MM.1S (cell line): ENCODE results near the gene AAR2.

Experiments
- DNase-seq: peaks from one replicate; pipeline ENCODE4 v3.0.0-alpha.2; 2015
- H2AFZ ChIP-seq: fragments of 300-600 bp; sonication (generic); 2 replicates; pipeline ENCODE4 v1.6.0; 2016; ENCODE audit warnings: antibody characterized with exemption, low read length
- H3F3A ChIP-seq: fragments of 300-600 bp; sonication (generic); 2 replicates; pipeline ENCODE4 v1.6.1; 2016; ENCODE audit warnings: mild to moderate bottlenecking, antibody characterized with exemption, low read length, moderate library complexity, mixed read lengths; ENCODE audit not compliant: insufficient read depth
- H3K27ac ChIP-seq: fragments of 300-600 bp; sonication (generic); 2 replicates; pipeline ENCODE4 v1.5.1; 2016; ENCODE audit warnings: mild to moderate bottlenecking, low read length
- H3K27me3 ChIP-seq: fragments of 300-600 bp; sonication (generic); replicated peaks from 2 replicates; pipeline ENCODE4 v1.6.0; 2016; ENCODE audit warnings: low read length; ENCODE audit not compliant: insufficient read depth
- H3K36me3 ChIP-seq: fragments of 300-600 bp; sonication (generic); replicated peaks from 2 replicates; pipeline ENCODE4 v1.6.1; 2016; ENCODE audit warnings: mild to moderate bottlenecking, low read length, mixed read lengths; ENCODE audit not compliant: insufficient read depth
- H3K4me1 ChIP-seq: fragments of 300-600 bp; sonication (generic); 2 replicates; pipeline ENCODE4 v1.6.1; 2016; ENCODE audit warnings: low read length, mixed read lengths
- H3K4me2 ChIP-seq: fragments of 300-600 bp; sonication (generic); 2 replicates; pipeline ENCODE4 v1.6.0; 2016; ENCODE audit warnings: low read depth, low read length
- H3K4me3 ChIP-seq: fragments of 300-600 bp; sonication (generic); 2 replicates; pipeline ENCODE4 v1.5.1; 2016; ENCODE audit warnings: low read length, mixed read lengths
- H3K79me2 ChIP-seq: fragments of 300-600 bp; sonication (generic); 2 replicates; pipeline ENCODE4 v1.6.1; 2016; ENCODE audit warnings: mixed run types, low read length, mixed read lengths
- H3K9ac ChIP-seq: fragments of 300-600 bp; sonication (generic); 2 replicates; pipeline ENCODE4 v1.6.1; 2016; ENCODE audit warnings: low read length, mixed read lengths
- H3K9me2 ChIP-seq: fragments of 300-600 bp; sonication (generic); replicated peaks from 2 replicates; pipeline ENCODE4 v1.6.1; 2016; ENCODE audit warnings: mild to moderate bottlenecking, low read length, mixed read lengths; ENCODE audit not compliant: insufficient read depth
- H3K9me3 ChIP-seq: fragments of 300-600 bp; sonication (generic); replicated peaks from 2 replicates; pipeline ENCODE4 v1.6.1; 2016; ENCODE audit warnings: mild to moderate bottlenecking, low read length, mixed read lengths; ENCODE audit not compliant: insufficient read depth
- H4K20me1 ChIP-seq: fragments of 300-600 bp; sonication (generic); 2 replicates; pipeline ENCODE4 v1.6.1; 2016; ENCODE audit warnings: mild to moderate bottlenecking, low read length, moderate library complexity, mixed read lengths; ENCODE audit not compliant: insufficient read depth
- EZH2 ChIP-seq: fragments of 300-600 bp; sonication (generic); optimal IDR thresholded peaks from 2 replicates; pipeline ENCODE3; 2017; ENCODE audit warnings: low read depth, mild to moderate bottlenecking, antibody characterized with exemption, low read length, mixed read lengths
- EZH2phosphoT487 ChIP-seq: fragments of 300-600 bp; sonication (generic); IDR thresholded peaks from 2 replicates; pipeline ENCODE4 v1.6.1; 2018; ENCODE audit warnings: antibody characterized with exemption, low read length
- TF ChIP-seq, protein P1 (sequence below): fragments of 300-600 bp; sonication (generic); IDR thresholded peaks from 2 replicates; pipeline ENCODE4 v1.5.1; 2016; ENCODE audit warnings: antibody characterized with exemption, low read length, mixed read lengths

The AAR2 gene

DNA sequence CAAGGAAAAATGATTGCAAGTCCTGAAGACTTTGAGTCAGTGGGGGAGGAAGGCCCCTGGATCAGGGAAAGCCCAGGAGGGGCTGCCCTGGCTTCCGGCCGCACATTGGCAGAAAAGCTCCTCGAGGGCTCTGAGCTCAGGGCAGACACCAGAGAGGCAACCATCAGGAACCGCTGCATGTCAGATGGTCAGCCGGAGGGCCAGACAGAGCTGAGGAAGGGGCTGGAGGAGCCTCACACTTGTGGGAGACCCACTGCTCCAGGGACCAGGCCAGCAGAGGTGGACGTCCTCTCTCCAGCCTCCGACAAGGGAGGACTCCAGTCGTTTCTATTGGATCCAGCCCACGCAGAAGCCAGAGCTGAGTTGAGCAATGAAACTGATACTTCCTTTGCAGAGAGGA, 30.2 kb upstream of the AAR2 start:
- TF ChIP-seq, protein P1, sequence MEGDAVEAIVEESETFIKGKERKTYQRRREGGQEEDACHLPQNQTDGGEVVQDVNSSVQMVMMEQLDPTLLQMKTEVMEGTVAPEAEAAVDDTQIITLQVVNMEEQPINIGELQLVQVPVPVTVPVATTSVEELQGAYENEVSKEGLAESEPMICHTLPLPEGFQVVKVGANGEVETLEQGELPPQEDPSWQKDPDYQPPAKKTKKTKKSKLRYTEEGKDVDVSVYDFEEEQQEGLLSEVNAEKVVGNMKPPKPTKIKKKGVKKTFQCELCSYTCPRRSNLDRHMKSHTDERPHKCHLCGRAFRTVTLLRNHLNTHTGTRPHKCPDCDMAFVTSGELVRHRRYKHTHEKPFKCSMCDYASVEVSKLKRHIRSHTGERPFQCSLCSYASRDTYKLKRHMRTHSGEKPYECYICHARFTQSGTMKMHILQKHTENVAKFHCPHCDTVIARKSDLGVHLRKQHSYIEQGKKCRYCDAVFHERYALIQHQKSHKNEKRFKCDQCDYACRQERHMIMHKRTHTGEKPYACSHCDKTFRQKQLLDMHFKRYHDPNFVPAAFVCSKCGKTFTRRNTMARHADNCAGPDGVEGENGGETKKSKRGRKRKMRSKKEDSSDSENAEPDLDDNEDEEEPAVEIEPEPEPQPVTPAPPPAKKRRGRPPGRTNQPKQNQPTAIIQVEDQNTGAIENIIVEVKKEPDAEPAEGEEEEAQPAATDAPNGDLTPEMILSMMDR, result no peak
- TF ChIP-seq EZH2phosphoT487 (no peak), EZH2 (no peak)
- Histone ChIP-seq H3K4me2 (no peak overlapping the region), H2AFZ (no peak overlapping the region), H3K79me2 (no peaks in the 10 kb centered on the region), H3K4me3 (no peak overlapping the region), H3K4me1 (no peaks in the 10 kb centered on the region), H3K27me3 (no peaks in the 10 kb centered on the region), H3K36me3 (no peaks in the 10 kb centered on the region), H3K27ac (no peak overlapping the region), H3K9me2 (no peaks in the 10 kb centered on the region), H3K9me3 (no peaks in the 10 kb centered on the region), H3K9ac (no peak overlapping the region), H4K20me1 (no peaks in the 10 kb centered on the region), H3F3A (no peaks in the 10 kb centered on the region)
- no peak for DNase-seq

DNA sequence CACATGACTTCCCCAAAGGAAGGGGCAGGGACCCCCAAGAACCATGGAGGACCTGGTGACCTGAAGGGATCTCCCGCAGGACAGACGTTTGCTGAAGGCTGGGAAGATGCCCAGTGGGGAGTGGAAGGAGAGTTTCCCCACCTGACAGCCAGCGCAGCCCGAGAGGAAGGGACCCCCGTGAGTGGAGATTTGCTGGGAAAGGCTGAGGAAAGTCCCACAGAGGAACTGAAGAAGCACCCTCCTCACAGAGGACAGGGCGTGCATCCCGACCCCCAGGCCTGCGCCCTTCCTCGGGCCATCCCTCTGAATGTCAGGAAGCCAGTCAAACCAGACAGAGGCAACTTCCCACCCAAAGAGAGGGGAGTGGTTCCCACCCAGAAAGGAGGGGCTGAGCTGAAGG, 29.6 kb upstream of the AAR2 start:
- H3K9me2 ChIP-seq, result no peaks in the 10 kb centered on the region
- H3K9ac ChIP-seq, result no peak overlapping the region
- H3F3A ChIP-seq, result no peaks in the 10 kb centered on the region
- H2AFZ ChIP-seq, result no peak overlapping the region
- H3K36me3 ChIP-seq, result no peaks in the 10 kb centered on the region
- H3K27me3 ChIP-seq, result no peaks in the 10 kb centered on the region
- DNase-seq, result no peak
- no peak overlapping the region for H3K4me2 ChIP-seq
- H4K20me1 ChIP-seq, result no peaks in the 10 kb centered on the region
- H3K9me3 ChIP-seq, result no peaks in the 10 kb centered on the region
- no peak for TF ChIP-seq EZH2phosphoT487
- no peak for TF ChIP-seq EZH2
- TF ChIP-seq, protein P1, result no peak
- no peak overlapping the region for H3K27ac ChIP-seq
- no peak overlapping the region for H3K4me3 ChIP-seq
- no peaks in the 10 kb centered on the region for H3K4me1 ChIP-seq
- no peaks in the 10 kb centered on the region for H3K79me2 ChIP-seq

- Histone ChIP-seq H3K9ac (no peak overlapping the region), H4K20me1 (no peaks in the 10 kb centered on the region), H3K27me3 (no peaks in the 10 kb centered on the region), H3K27ac (no peak overlapping the region), H3K4me3 (no peak overlapping the region), H2AFZ (no peak overlapping the region), H3K79me2 (no peaks in the 10 kb centered on the region), H3K4me1 (no peaks in the 10 kb centered on the region), H3F3A (no peaks in the 10 kb centered on the region), H3K9me2 (no peaks in the 10 kb centered on the region), H3K4me2 (no peak overlapping the region), H3K36me3 (no peaks in the 10 kb centered on the region), H3K9me3 (no peaks in the 10 kb centered on the region)
- TF ChIP-seq, protein P1, result no peak
- TF ChIP-seq EZH2 (no peak), EZH2phosphoT487 (no peak)
- DNase-seq, result no peak
Observed at GRCh38 chr20:36207602-36208001, 28.7 kb upstream of the AAR2 start.
